NCI-H524 treated with DMSO at 0.1 percent for 48 hours (cell line): ENCODE measurements around the gene MMP10.
"Not testable (repeated sequence)": the region's sequence is repeated elsewhere in the genome, so short reads cannot be mapped to it uniquely, and the experiment has no call there.

Experiments
- DNase-seq: peaks from one replicate; lab custom pipeline; 2025; lab: John Stamatoyannopoulos, UW

MMP10 gene

DNA sequence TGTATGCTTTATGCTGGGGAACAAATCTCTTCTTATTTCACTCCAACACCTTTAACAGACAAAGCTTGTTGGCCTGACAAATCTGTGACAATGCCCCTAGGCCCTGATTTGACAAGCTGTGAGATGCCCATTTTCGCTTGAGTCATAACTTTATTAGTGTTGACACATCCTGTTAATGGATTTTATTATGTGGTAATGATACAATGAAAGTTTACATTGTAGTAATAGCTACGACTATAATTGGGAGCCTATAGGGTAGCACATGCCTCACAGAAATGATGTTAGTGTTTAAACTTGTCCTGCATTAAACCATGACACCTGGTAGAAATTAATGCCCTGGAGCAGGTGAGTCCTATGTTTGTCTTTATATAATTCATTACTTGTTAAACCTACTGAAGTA lies 3.3 kb upstream of the MMP10 start:
- DNase-seq: no peak

DNA sequence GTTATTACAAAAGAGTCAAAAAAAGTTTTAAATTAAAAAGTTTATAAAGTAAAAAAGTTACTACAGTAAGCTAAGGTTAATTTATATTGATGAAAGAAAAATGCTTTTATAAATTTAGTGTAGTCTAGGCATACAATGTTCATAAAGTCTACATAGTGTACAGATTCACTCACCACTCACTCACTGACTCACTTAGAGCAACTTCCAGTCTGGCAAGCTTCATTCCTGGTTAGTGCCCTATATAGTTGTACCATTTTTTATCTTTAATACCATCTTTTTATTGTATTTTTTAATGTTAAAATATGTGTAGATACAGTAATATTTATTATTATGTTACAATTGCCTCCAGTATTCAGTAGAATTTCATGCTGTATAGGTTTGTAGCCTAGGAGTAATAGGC lies 2.6 kb upstream of the MMP10 start:
- DNase-seq: no peak

DNA sequence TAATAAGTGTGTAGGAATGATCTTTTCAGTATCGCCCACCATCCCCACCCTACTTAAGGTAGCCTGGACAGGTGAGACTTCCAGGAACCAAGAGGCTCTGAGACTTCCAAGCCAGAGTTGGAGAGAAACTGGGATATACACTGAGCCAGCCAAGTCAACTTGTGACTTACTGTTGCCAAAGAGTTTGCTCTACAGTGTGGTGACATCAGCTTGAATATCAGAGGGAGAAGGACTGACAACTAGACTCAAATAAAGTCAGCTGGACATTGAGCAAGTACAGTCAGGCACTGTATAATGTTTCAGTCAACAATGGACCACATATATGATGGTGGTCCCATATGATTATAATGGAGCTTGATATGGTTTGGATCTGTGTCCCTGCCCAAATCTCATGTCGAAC lies 1.2 kb upstream of the MMP10 start:
- DNase-seq: no peak

DNA sequence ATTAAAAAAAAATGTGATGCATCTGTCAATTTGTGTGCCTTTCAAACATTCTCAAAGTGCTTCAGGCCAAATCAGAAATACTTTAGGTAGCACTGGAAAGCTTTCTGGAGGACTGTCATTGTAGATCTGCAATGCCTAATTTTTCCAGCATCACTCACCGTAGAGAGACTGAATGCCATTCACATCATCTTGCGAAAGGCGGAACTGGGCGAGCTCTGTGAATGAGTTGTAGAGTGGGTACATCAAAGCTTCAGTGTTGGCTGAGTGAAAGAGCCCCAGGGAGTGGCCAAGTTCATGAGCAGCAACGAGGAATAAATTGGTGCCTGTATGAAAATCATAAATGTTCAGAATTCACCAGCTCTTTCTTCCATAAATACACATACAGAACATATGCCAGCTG lies 4.0 kb downstream of the MMP10 start:
- no peak for DNase-seq

DNA sequence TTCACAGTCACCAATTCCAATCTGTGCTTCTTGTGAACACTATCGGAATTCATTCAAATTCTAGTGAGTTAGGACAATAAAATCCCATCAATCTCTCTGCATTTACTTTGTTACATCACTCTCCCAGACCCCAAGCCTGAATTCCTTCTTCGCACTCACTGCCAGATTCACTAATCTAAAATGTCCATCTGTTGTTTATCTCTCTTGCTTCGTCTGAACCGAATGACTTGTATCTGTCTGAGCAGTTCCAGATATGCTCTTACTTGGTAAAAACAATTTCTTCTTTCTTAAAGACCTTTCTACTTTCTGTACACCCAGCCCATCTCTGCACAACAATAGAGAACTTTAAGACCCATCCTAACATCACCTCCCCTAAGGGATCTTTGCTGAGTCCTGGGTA lies 7.0 kb downstream of the MMP10 start:
- peak; percentile 5 for DNase-seq

DNA sequence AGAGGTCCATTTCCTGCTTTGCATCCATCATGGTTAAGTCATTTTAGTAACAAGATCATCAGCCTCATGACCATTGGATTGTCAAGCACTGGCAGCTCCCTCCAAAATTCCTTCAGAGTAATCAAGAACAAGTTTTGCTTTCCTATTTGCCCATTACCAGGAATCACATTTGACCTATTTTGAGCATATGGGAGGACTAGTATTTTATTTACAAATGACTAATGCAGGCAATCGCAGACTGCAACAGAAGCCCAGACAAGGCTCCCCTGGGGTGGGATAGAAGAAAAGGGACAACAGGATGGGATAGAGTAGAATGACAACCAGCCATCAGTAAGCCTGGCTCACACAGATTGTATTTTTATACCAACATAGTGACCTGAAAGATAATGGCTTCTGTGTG lies 9.1 kb downstream of the MMP10 start:
- DNase-seq: no peak

DNA sequence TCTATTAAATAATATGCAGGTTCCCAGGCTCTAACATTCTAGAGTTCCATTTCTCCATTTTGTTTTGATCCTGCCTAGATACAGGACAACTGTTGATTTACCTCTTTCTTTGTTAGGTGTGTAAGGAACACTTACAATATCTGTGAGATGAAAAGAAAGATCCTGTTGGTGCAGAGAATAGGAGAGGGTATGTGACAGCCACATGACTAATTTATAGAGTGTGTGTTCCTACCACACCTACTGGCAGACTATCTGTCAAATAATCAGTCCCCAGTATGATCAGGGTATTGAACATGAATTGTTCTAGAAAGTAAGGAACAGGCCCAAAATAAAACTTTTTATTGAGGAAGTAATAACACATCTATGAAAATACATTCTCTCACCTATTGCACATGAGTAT lies 10.2 kb downstream of the MMP10 start:
- no peak for DNase-seq

DNA sequence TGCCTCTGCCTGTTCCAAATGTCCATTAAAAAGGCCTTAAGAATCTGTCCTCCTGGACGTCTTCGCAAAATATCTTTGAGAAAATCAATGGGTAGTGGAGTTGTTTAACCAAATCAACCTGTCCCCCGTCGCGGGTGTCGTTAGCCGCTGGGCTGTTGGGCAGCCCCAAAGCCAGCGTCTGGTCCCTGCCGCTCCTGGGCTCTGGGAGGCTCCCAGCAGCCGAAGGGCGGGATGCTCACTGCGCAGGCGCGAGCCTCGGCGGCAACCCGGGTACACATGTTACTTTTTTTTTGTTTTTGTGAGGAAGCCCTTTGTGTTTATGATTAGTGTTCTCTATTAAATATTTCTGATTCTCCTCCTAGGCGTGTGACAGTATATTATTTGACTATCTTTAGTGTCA lies 12.6 kb downstream of the MMP10 start:
- no peak for DNase-seq

DNA sequence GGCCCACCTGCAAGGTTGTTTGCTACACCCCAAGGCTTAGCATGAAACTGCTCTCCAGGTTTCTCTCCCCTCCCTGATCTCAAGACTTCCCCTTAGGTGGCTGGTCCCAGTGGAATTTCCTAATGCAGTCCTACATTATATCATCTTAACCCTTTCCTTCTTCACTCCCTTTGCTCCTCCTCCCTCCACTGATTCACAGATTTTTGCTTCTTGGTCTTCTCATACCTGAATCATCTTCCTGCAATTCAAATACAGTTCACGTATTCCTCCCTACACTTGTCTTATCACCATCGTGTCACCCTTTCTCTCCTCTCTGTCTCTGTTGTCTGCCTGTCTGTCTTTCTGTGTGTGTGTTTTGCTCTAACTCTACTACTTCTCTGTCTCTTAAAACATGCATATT lies 17.0 kb downstream of the MMP10 start:
- no peak for DNase-seq

DNA sequence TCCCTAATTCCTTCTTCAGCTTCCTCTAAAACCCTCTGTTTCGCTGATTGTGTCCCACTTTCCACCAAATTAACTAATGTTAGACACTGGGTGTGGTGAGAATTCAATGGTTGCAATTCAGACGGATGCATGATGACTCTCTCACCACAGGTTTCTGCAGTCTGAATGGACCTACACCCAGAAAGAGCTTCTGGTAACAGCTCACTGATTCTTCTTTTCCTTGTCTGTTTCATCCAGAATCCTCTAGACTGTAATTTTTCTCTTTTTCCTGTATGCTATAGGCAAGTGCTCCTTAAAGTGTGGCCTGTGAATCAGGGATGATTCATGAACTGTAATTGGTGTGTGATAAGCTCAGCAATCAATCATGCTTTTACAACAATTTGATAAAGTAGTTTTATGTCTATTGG lies 18.1 kb downstream of the MMP10 start:
- no peak for DNase-seq

DNA sequence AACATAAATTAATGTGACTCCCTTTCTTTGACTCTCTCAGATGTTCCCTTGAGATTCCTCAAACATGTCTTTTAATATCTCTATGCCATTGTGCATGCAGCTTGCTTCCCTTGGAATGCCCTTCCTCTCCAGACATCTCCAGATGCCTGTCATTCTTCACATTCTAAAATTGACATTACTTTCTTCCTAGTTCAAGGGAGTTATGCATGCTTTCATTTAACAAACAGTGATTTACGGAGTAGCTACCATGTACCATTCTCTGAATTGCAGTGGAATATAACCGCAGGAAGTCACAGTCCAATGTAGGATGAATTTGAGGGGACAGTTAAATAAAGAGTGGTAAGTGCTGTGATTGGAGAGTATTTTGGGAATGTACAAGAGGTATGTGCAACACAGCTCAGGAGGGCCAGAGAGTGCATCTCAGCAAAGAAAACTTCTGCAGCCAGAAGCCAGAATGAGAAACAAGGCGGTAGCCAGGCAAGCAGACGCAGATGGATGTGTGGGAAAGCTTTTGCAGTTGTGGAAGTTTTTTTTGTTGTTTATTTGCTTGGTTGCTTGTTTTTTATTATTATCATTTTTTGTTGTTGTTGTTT lies 18.7 kb downstream of the MMP10 start:
- no peak for DNase-seq

DNA sequence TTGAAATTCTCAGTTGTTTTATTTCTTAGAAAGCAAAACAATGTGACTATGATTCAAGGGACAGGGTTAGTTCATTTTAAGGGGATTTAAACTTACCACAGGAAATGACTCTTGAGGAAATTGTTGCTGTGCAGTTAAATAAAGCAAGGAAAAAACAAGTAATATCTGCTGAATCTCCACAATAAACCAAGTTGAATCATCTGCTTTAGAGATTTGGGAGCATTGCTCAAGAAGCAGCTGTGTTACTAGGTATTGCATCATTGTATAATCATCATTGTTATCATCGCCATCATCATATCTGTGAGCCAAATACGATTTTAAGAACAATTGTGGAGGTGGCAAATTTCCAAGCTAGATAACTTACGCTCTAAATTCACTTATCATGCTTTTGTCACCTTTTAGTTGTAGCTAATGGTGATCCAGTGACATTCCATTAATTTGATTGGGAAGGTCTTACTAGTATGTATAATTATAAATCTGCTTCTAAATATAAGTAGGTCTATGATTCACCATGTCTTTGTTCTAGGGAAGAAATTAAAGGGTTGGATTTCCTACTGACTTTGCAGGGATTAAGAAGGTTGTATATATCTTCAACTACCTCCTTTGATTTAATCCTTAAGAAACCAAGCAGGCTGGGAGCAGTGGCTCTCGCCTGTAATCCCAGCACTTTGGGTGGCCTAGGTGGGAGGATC lies 19.9 kb downstream of the MMP10 start:
- DNase-seq: no peak

DNA sequence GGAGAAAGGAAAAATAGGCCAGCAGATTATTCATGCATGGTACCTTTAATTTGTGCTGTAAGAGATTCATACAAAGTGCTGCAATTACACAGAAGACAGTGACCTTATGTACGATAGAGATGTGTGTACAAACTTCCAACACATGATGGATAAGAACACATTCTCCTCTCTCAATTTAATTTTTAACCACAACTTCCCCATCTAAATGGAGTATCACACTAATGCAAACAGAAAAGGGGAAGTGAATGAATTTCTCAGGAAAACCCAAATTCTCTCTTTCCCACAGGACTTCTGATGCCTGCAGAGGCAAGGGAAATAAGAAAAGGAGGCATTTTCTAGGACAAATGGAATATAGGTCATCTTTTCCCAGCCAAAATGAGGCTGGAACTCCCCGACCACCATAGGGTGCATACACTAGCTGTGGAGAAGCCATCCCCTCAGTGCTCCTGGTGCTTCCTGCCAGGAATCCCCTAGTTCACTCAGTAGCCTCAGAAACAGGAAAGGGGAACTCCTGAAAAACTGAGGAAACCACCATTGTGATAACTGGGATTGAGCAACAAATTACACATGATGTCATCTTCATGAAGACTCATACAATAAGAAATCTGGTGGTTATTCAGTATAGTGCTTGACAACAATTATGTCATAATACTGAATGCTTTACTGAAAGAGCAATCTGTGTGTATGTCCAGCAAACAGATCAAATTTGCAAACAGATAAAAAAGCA lies 22.4 kb downstream of the MMP10 start:
- no peak for DNase-seq

DNA sequence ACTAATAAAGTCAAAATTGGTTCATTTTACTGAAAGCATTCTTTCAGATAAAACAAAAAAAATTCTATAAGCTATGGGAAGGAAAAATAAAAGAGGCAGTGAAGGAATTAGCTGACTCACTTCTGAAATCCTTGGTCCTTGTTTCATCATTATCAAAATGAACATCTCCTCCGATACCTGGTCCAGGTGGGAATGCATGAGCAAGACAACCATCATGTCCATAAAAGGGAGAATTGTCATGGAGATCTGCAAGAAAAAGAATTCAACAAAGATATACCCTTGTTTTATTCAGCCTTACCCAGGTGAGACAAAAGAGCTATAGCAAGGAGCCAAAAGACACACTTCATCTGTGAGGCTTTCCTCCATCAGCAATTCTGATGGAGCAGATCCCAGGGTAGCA lies 27.2 kb downstream of the MMP10 start:
- no peak for DNase-seq

DNA sequence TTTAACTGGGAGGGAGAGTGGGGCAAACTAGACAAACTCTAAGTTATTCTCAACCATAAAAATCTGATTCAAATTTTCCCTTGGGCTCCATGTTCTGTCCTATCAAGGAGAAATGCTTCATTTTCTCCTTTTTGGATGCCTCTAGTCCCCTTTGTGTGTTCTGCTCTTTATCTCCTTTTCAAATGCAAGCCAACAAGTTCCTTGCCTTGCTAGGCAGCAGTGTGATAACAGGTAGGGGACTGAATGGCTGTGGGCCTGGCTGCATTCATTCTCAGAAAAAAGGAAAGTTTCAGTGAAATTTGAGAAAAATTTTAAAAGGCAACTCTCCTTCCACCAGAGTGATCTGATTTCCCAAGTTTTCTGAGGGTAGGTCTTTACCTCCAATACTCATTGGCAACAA lies 28.8 kb downstream of the MMP10 start:
- no peak for DNase-seq

DNA sequence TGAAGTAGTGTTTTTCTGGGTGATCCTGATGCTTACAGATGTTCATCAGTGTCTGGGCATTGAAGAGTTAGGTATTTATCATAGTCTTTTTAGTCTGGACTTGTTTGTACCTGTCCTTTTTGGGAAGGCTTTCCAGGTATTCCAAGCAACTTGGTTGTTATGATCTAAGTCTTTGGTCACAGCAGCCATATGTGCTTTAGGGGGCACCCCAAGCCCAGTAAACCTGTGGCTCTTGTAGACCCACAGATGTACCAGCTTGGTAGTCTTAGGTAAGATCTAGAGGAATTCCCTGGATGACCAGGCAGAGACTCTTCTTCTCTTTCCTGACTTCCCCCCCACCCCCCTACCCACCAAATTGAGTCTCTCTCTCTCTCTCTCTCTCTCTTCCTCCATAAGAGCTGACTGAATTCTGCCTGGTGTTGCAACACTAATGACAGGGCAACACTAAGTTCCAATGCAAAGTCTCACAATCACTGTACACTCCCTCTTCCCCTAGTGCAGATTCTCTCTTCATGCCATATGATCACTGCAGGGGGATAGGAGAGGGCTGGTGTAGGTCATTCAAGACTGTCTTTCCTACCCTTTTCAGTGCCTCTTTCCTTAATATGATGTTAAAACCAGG lies 31.2 kb downstream of the MMP10 start:
- DNase-seq: no peak

DNA sequence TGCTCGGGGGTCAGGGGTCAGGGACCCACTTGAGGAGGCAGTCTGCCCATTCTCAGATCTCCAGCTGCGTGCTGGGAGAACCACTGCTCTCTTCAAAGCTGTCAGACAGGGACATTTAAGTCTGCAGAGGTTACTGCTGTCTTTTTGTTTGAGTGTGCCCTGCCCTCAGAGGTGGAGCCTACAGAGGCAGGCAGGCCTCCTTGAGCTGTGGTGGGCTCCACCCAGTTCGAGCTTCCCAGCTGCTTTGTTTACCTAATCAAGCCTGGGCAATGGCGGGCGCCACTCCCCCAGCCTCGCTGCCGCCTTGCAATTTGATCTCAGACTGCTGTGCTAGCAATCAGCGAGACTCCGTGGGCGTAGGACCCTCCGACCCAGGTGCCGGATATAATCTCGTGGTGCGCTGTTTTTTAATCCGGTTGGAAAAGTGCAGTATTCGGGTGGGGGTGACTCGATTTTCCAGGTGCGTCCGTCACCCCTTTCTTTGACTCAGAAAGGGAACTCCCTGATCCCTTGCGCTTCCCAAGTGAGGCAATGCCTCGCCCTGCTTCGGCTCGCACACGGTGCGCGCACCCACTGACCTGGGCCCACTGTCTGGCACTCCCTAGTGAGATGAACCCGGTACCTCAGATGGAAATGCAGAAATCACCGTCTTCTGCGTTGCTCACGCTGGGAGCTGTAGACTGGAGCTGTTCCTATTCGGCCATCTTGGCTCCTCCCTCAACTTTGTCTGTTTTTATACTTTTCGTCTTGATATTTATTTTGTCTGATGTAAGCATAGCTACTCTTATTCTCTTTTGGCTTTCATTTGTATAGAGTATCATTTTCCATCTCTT lies 33.5 kb downstream of the MMP10 start:
- not testable (repeated sequence) for DNase-seq

DNA sequence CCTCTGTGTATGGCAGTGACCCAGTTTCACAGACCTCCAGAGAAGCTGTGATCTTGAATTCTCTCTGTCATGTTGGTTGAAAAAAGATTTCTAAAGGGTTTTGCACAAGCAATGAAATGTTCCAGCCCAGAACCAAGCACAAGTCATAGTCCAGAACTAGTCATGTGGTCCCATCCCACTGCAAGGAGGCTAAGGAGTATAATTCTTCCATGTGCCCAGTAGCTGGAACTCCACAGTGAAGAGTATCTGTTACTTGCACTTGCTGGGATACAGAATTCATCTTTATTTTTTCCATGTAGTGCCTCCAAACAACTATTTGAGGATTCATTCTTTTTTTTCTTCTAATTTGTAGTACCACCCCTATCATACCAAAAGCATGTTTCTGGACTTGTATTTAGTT lies 45.8 kb downstream of the MMP10 start:
- DNase-seq: no peak

DNA sequence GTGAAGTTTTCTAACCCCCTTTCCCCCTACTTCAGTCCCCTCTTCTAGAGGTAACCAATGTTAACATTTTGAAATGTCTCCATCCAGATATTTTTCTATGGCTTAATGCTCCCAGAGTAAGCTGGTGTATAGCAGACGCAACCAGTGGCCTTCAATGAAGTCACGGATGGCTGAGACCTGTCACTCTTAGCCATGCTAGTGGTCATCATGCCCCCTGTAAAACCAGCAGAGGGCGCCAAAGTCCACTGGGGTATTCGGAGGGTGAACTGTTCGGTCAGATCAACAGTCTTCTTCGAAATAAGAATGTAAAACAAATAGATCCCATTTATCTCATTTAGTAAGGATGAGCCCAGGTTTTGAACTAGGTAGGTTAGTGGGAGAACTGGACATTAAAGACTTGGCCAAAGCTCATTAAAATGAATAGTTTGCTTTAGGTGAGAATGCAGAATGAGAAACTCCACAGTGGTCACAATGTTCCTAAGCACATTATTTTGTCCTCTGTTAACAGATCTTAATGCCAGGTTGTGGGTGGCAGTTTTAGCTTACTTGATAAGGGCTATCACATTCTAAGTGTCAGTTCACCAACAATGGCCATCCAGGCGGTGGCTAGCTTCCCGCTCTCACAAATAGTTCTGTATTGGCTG lies 47.1 kb downstream of the MMP10 start:
- no peak for DNase-seq

DNA sequence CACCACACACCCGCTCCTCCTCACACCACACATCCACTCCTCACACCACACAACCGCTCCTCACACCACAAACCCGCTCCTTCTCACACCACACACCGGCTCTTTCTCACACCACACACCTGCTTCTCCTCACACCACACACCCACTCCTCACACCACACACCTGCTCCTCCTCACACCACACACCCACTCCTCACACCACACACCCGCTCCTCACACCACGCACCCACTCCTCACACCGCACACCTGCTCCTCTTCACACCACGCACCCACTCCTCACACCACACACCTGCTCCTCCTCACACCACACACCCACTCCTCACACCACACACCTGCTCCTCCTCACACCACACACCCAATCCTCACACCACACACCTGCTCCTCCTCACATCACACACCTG lies 49.5 kb downstream of the MMP10 start:
- not testable (repeated sequence) for DNase-seq
